Measurements from ENCODE around the gene NEDD4L. TPM values are rescaled to one million over a fixed set of nuclear protein-coding genes. Genes with fewer than 3 reads are reported as not detected.
A peak's percentile ranks its signal among the peaks of the same experiment; 100 is the strongest.

NEDD4L gene
- polyA plus RNA-seq, 6 donors from 2014 or later: 3.2 to 5.8 (median 3.5) TPM

- H3K27ac Mint-ChIP-seq: no peak overlapping the region
- peaks cover 0 to 12% (median 0%) of the 10 kb centered on the region in 3 donors for H3K27me3 Mint-ChIP-seq
- ATAC-seq (ENCODE audit: low read depth in 2 of 2): no peak
- no peak overlapping the region for H3K4me3 Mint-ChIP-seq
- H3K36me3 Mint-ChIP-seq: peaks cover 6 to 8% of the 10 kb centered on the region in 2 donors
- H3K9me3 Mint-ChIP-seq: peaks cover 3 to 23% (median 9%) of the 10 kb centered on the region in 7 donors
- no peak for DNase-seq
- peaks cover 0 to 6% (median 0%) of the 10 kb centered on the region in 3 donors for H3K4me1 Mint-ChIP-seq
Measured at GRCh38 chr18:58302811-58303210, 258.8 kb downstream of the NEDD4L start.

- Mint-ChIP-seq H3K4me3 (no peak overlapping the region), H3K4me1 (peaks cover 0 to 6% (median 0%) of the 10 kb centered on the region in 3 donors), H3K9me3 (peaks cover 3 to 23% (median 9%) of the 10 kb centered on the region in 7 donors), H3K27ac (peak overlapping the region in 1 of 6 donors; percentile 60), H3K27me3 (peaks cover 0 to 12% (median 0%) of the 10 kb centered on the region in 3 donors), H3K36me3 (peaks cover 6 to 8% of the 10 kb centered on the region in 2 donors)
- ATAC-seq (ENCODE audit: low read depth in 2 of 2) (peak in 1 of 2 donors; percentile 30), DNase-seq (no peak)
Measured at GRCh38 chr18:58303363-58303762, 259.3 kb downstream of the NEDD4L start.

GRCh38 chr18:58305792-58306191, 261.8 kb downstream of the NEDD4L start:
- Mint-ChIP-seq H3K36me3 (peaks cover 6 to 8% of the 10 kb centered on the region in 2 donors), H3K9me3 (peaks cover 3 to 23% (median 10%) of the 10 kb centered on the region in 7 donors), H3K4me1 (peaks cover 0 to 8% (median 6%) of the 10 kb centered on the region in 3 donors), H3K27ac (no peak overlapping the region), H3K27me3 (peaks cover 0 to 12% (median 3%) of the 10 kb centered on the region in 3 donors), H3K4me3 (no peak overlapping the region)
- no peak for ATAC-seq (ENCODE audit: low read depth in 2 of 2)
- DNase-seq: no peak

GRCh38 chr18:58307441-58307840, 263.4 kb downstream of the NEDD4L start:
- H3K27me3 Mint-ChIP-seq: peaks cover 0 to 12% (median 3%) of the 10 kb centered on the region in 3 donors
- peaks cover 6 to 8% of the 10 kb centered on the region in 2 donors for H3K36me3 Mint-ChIP-seq
- no peak overlapping the region for H3K27ac Mint-ChIP-seq
- DNase-seq (no peak), ATAC-seq (ENCODE audit: low read depth in 2 of 2) (no peak)
- H3K9me3 Mint-ChIP-seq: peaks cover 3 to 23% (median 10%) of the 10 kb centered on the region in 7 donors
- H3K4me3 Mint-ChIP-seq: no peak overlapping the region
- H3K4me1 Mint-ChIP-seq: peaks cover 0 to 13% (median 6%) of the 10 kb centered on the region in 3 donors

- Mint-ChIP-seq H3K27me3 (peaks cover 0 to 9% (median 3%) of the 10 kb centered on the region in 3 donors), H3K36me3 (peaks cover 3 to 8% of the 10 kb centered on the region in 2 donors), H3K4me3 (no peak overlapping the region), H3K27ac (peak overlapping the region in 1 of 6 donors; percentile 39), H3K9me3 (peaks cover 3 to 23% (median 10%) of the 10 kb centered on the region in 7 donors), H3K4me1 (peaks cover 0 to 13% (median under 1%) of the 10 kb centered on the region in 3 donors)
- ATAC-seq (ENCODE audit: low read depth in 2 of 2) (no peak), DNase-seq (no peak)
Measured at GRCh38 chr18:58308463-58308862, 264.4 kb downstream of the NEDD4L start.

GRCh38 chr18:58309099-58309498, 265.1 kb downstream of the NEDD4L start:
- Mint-ChIP-seq H3K9me3 (peaks cover 3 to 23% (median 10%) of the 10 kb centered on the region in 7 donors), H3K27ac (no peak overlapping the region), H3K27me3 (peaks cover 0 to 6% (median 3%) of the 10 kb centered on the region in 3 donors), H3K4me3 (no peak overlapping the region), H3K36me3 (peaks cover 0 to 8% of the 10 kb centered on the region in 2 donors), H3K4me1 (peaks cover 0 to 13% (median 0%) of the 10 kb centered on the region in 3 donors)
- DNase-seq (no peak), ATAC-seq (ENCODE audit: low read depth in 2 of 2) (no peak)

- Mint-ChIP-seq H3K27ac (peak overlapping the region in 3 of 6 donors; percentile 15 to 51 (median 23)), H3K4me3 (no peak overlapping the region), H3K27me3 (peaks cover 0 to 6% (median 3%) of the 10 kb centered on the region in 3 donors), H3K36me3 (peaks cover 0 to 8% of the 10 kb centered on the region in 2 donors), H3K4me1 (peaks cover 0 to 13% (median 0%) of the 10 kb centered on the region in 3 donors), H3K9me3 (peaks cover 3 to 17% (median 8%) of the 10 kb centered on the region in 7 donors)
- ATAC-seq (ENCODE audit: low read depth in 2 of 2) (no peak), DNase-seq (no peak)
Measured at GRCh38 chr18:58309610-58310239, 265.7 kb downstream of the NEDD4L start.

- Mint-ChIP-seq H3K4me1 (peaks cover 0 to 15% (median 0%) of the 10 kb centered on the region in 3 donors), H3K27ac (peak overlapping the region in 1 of 6 donors; percentile 6), H3K4me3 (no peak overlapping the region), H3K27me3 (peaks cover 0 to 6% (median 3%) of the 10 kb centered on the region in 3 donors), H3K9me3 (peaks cover 3 to 13% (median 7%) of the 10 kb centered on the region in 7 donors), H3K36me3 (peaks cover 0 to 8% of the 10 kb centered on the region in 2 donors)
- ATAC-seq (ENCODE audit: low read depth in 2 of 2) (no peak), DNase-seq (no peak)
Measured at GRCh38 chr18:58310517-58310916, 266.5 kb downstream of the NEDD4L start.

GRCh38 chr18:58311390-58311789, 267.4 kb downstream of the NEDD4L start:
- no peak for DNase-seq
- no peak overlapping the region for H3K4me3 Mint-ChIP-seq
- no peak for ATAC-seq (ENCODE audit: low read depth in 2 of 2)
- H3K9me3 Mint-ChIP-seq: peaks cover 0 to 4% (median 0%) of the 10 kb centered on the region in 7 donors
- peaks cover 0 to 3% (median 0%) of the 10 kb centered on the region in 3 donors for H3K27me3 Mint-ChIP-seq
- H3K4me1 Mint-ChIP-seq: peaks cover under 1 to 22% (median 6%) of the 10 kb centered on the region in 3 donors
- no peaks in the 10 kb centered on the region for H3K36me3 Mint-ChIP-seq
- H3K27ac Mint-ChIP-seq: peak overlapping the region in 2 of 6 donors; percentile 2 to 69

- H3K27me3 Mint-ChIP-seq: peaks cover 0 to 3% (median 0%) of the 10 kb centered on the region in 3 donors
- H3K4me1 Mint-ChIP-seq: peaks cover 14 to 41% (median 22%) of the 10 kb centered on the region in 3 donors
- DNase-seq: no peak
- H3K4me3 Mint-ChIP-seq: no peak overlapping the region
- H3K9me3 Mint-ChIP-seq: peaks cover 0 to 2% (median 0%) of the 10 kb centered on the region in 7 donors
- H3K27ac Mint-ChIP-seq: no peak overlapping the region
- no peak for ATAC-seq (ENCODE audit: low read depth in 2 of 2)
- H3K36me3 Mint-ChIP-seq: no peaks in the 10 kb centered on the region
Measured at GRCh38 chr18:58313491-58314032, 269.5 kb downstream of the NEDD4L start.

GRCh38 chr18:58314284-58314683, 270.3 kb downstream of the NEDD4L start:
- Mint-ChIP-seq H3K27me3 (peaks cover 0 to 3% (median 0%) of the 10 kb centered on the region in 3 donors), H3K9me3 (no peaks in the 10 kb centered on the region), H3K27ac (no peak overlapping the region), H3K4me1 (peaks cover 14 to 41% (median 22%) of the 10 kb centered on the region in 3 donors), H3K36me3 (no peaks in the 10 kb centered on the region), H3K4me3 (no peak overlapping the region)
- DNase-seq (no peak), ATAC-seq (ENCODE audit: low read depth in 2 of 2) (no peak)

GRCh38 chr18:58315041-58315440, 271.0 kb downstream of the NEDD4L start:
- no peak for ATAC-seq (ENCODE audit: low read depth in 2 of 2)
- Mint-ChIP-seq H3K4me1 (peaks cover 14 to 38% (median 22%) of the 10 kb centered on the region in 3 donors), H3K27ac (peak overlapping the region in 3 of 6 donors; percentile 0 to 80 (median 72)), H3K4me3 (no peak overlapping the region), H3K36me3 (no peaks in the 10 kb centered on the region), H3K27me3 (peaks cover 0 to 1% (median 0%) of the 10 kb centered on the region in 3 donors), H3K9me3 (no peaks in the 10 kb centered on the region)
- no peak for DNase-seq

- H3K27ac Mint-ChIP-seq: peak overlapping the region in 2 of 6 donors; percentile 0 to 41
- no peak overlapping the region for H3K4me3 Mint-ChIP-seq
Measured at GRCh38 chr18:58315739-58316215, 271.8 kb downstream of the NEDD4L start.

More at GRCh38 chr18:58315739-58316215, 271.8 kb downstream of the NEDD4L start:
- Mint-ChIP-seq H3K9me3 (no peaks in the 10 kb centered on the region), H3K36me3 (no peaks in the 10 kb centered on the region), H3K27me3 (no peaks in the 10 kb centered on the region), H3K4me1 (peaks cover 14 to 33% (median 22%) of the 10 kb centered on the region in 3 donors)
- no peak for DNase-seq
- ATAC-seq (ENCODE audit: low read depth in 2 of 2): no peak

Measured in naive B cell (primary cell).